Stimulated activated CD8-positive, alpha-beta memory T cell treated with anti-CD3 and anti-CD28 coated beads, Interleukin-12 subunit alpha, Interleukin-12 subunit beta, amount 100 ng/mL, for 24 hours (primary cell): ENCODE measurements around the gene TPCN1.

Experiments used
- DNase-seq: peaks from one replicate; pipeline ENCODE4 v3.0.0-alpha.2; 2020; ENCODE audit errors: extremely low read depth

The TPCN1 gene

GRCh38 chr12:113285679-113286610 is 64.7 kb downstream of the TPCN1 start:
- DNase-seq: no peak

- no peak for DNase-seq
Measured at GRCh38 chr12:113286712-113287111, 65.4 kb downstream of the TPCN1 start.

GRCh38 chr12:113287146-113287898 is 66.1 kb downstream of the TPCN1 start:
- no peak for DNase-seq

GRCh38 chr12:113287899-113288282 is 66.6 kb downstream of the TPCN1 start:
- no peak for DNase-seq

- no peak for DNase-seq
Measured at GRCh38 chr12:113289361-113289760, 68.1 kb downstream of the TPCN1 start.

- no peak for DNase-seq
Measured at GRCh38 chr12:113290506-113290905, 69.2 kb downstream of the TPCN1 start.

- DNase-seq: no peak
Measured at GRCh38 chr12:113291586-113291985, 70.3 kb downstream of the TPCN1 start.

- no peak for DNase-seq
Measured at GRCh38 chr12:113292091-113292490, 70.8 kb downstream of the TPCN1 start.

GRCh38 chr12:113292547-113292946 is 71.3 kb downstream of the TPCN1 start:
- no peak for DNase-seq

- no peak for DNase-seq
Measured at GRCh38 chr12:113293100-113293499, 71.8 kb downstream of the TPCN1 start.

GRCh38 chr12:113295886-113296556 is 74.8 kb downstream of the TPCN1 start:
- DNase-seq: no peak

GRCh38 chr12:113296557-113297213 is 75.4 kb downstream of the TPCN1 start:
- no peak for DNase-seq

- DNase-seq: no peak
Measured at GRCh38 chr12:113297214-113297587, 75.9 kb downstream of the TPCN1 start.

GRCh38 chr12:113297621-113298471 is 76.6 kb downstream of the TPCN1 start:
- no peak for DNase-seq

- DNase-seq: no peak
Measured at GRCh38 chr12:113298472-113298817, 77.2 kb downstream of the TPCN1 start.

- DNase-seq: no peak
Measured at GRCh38 chr12:113298861-113299545, 77.7 kb downstream of the TPCN1 start.

GRCh38 chr12:113299619-113300237 is 78.5 kb downstream of the TPCN1 start:
- no peak for DNase-seq

GRCh38 chr12:113301811-113302210 is 80.5 kb downstream of the TPCN1 start:
- DNase-seq: no peak

- DNase-seq: no peak
Measured at GRCh38 chr12:113302466-113302865, 81.2 kb downstream of the TPCN1 start.
